Posterior cingulate gyrus (tissue), 11 donors: ENCODE data around the gene AKAP7.
"Not testable (repeated sequence)": the region's sequence is repeated elsewhere in the genome, so short reads cannot be mapped to it uniquely, and the experiment has no call there.

Experiments used
- DNase-seq, 10 donors: peaks; one replicate each; pipeline versions ENCODE4 v3.0.0 to v3.0.0-alpha.2; 2020 to 2021; ENCODE audit warnings: mixed read lengths in 3 of 10
- intact Hi-C: fragments of 100-400 bp; cut with DNase I; formaldehyde crosslinking; loops from one replicate; pipeline ENCODE4 v1.15.1; 2023

Gene AKAP7

DNA sequence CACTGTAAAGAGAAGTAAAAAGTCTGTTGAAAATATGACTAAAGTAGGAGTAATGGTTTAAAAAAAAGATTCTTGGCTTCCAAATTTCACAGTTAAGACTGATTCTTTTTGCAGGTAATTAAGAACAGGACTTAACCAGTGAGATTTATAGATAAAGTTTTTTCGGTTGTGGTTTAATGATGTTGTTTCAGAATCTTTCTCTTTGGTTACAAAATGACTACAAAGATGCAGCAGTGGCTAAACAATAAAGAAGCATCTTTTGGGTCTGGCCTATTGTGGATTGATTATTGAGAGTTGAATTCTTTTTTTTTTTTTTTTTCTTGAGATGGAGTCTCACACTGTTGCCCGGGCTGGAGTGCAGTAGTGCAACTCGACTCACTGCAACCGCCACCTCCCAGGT lies 109.7 kb downstream of the AKAP7 start:
- no peak for DNase-seq
- intact Hi-C loops = no loop called here

GRCh38 chr6:131250122-131250521 lies 114.9 kb downstream of the AKAP7 start:
- peak; percentile 31 to 94 (median 68) for DNase-seq
- intact Hi-C loops = no loop called here

DNA sequence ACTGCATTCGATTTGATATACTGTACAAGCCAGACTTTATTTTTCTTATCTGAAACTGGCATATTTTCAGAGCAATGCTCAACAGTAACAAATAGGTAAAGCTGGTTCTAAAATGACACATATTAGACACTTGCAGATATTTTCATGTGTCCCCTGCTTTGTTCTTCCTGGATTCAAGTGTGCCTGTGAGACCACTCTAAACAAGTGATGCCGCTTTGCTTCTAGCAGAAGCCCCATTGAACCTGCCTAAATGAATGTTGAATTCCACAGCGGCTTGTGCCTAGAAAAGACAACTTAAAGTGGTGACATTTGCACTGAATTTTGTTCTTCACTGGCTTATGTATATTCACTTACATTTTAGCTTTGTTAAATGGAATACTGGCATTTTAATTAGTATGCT lies 115.7 kb downstream of the AKAP7 start:
- intact Hi-C loops = no loop called here
- DNase-seq = no peak

DNA sequence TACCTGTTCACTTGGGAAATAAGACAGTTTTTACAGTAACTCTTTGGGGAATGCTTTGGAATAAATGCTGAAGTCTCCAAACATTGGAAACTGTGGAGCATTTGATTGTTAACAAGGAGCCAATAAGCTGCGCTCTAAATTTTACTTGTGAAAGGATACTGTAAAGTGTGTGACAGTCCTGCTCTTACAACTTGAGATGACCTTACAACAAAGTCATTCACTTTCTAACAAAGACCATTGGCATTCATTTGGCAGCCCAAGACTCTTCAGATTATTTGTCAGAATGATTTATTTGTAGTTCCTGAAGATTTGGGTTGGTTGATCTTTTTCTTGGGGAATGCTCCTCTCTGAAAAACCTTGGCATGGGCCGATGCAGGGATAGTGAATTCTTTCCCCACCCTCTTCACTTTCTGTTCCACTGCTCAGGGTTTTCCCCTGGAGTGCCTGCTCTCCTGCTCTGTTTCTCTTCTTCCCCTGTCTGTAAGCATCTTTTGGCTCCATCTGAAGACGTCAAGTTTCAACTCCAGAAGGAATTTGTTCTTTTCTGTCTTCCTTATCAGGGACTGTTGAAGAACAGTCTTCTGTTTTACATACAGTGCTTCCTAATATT lies 116.4 kb downstream of the AKAP7 start:
- intact Hi-C loops = no loop called here
- no peak for DNase-seq

DNA sequence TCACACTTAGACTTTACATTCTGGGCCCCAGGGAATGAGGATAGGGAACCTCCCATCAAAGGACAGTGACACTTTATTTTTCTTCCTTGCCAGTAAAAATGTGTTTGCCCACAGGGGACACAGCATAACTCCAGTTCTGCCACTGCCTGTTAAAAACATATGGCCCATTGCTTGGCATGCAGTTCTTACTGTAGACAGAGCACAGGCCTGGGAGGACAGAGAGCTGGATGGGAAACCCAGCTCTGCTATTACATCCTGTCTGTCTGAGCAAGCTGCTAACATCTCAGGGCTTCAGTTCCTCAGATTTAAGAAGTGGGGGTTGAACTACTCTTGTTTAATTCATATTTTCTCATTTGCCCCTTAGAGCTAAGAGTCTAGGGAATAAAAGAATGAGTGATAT lies 120.2 kb downstream of the AKAP7 start:
- intact Hi-C loops = no loop called here
- DNase-seq = no peak

DNA sequence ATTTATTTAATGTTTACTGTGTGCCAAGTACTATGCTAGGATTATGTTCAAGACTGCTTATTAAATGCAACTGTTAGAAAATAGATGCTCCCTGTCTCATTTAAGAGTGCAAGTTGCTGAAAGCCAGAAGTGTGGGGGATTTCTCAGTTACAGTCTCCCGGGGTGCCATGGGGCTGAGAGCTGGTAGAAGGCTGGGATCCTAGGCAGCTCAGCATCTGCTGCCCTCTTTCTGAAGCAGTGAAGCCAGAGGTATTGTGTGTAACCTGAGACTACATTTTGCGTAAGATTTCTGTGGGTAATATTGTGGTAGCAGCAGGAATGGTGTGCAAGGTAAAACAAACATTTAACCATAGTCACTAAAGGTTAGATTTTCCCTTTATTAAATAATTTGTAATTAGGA lies 120.6 kb downstream of the AKAP7 start:
- intact Hi-C loops = no loop called here
- peak in 1 of 10 donors; percentile 80 for DNase-seq

DNA sequence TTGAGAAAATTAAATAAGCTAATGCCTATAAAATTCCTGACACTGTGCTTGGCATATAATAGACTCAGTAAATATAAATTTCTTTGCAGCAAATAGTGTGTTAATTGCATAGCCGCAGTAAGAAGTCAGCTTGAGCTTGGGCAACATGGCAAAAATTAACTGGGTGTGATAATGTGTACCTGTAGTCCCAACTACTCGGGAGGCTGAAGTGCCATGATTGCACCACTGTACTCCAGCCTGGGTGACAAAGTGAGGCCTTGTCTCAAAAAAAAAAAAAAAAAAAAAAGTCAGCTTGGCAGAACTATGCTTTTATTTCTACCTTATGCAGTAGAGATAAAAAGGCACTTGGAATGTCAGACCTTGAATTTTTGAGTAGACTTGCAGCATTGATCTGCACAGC lies 121.8 kb downstream of the AKAP7 start:
- DNase-seq = no peak
- intact Hi-C loops = no loop called here

- DNase-seq = no peak
- intact Hi-C loops = no loop called here
Observed at GRCh38 chr6:131258010-131258652, 122.9 kb downstream of the AKAP7 start.

- no peak for DNase-seq
- intact Hi-C loops = no loop called here
Observed at GRCh38 chr6:131258816-131259476, 123.7 kb downstream of the AKAP7 start.

DNA sequence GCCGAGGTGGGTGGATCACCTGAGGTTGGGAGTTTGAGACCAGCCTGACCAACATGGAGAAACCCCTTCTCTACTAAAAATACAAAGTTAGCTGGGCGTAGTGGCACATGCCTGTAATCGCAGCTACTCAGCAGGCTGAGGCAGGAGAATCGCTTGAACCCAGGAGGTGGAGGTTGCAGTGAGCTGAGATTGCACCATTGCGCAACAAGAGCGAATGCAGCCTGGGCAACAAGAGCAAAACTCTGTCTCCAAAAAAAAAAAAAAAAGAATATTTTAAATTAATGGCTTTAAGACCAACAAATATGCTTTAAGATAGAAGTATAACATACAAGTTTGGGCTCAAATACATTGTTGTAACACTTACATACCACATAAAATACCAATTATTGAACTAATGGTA lies 125.7 kb downstream of the AKAP7 start:
- intact Hi-C loops, DNase-seq: not testable (repeated sequence)

DNA sequence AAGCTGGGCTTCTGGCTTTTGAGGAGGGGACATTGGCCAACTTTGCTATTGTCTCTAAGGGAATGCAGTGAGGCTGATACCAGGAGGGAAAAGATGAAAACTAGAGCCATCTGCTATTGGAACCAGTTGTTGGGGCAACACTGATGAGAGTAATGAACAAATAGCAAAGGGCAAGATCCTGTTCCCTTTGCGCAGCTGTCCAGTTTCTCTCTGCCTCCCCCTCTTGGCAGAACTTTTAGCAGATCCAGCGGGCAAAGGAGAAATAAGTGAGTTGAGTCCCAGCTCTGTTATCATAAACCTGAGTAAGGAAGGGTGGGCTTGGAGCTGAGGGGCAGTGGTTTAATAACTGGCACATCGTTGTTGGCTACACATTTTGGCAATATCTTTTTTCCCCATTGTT lies 126.8 kb downstream of the AKAP7 start:
- intact Hi-C loops = no loop called here
- DNase-seq = no peak

DNA sequence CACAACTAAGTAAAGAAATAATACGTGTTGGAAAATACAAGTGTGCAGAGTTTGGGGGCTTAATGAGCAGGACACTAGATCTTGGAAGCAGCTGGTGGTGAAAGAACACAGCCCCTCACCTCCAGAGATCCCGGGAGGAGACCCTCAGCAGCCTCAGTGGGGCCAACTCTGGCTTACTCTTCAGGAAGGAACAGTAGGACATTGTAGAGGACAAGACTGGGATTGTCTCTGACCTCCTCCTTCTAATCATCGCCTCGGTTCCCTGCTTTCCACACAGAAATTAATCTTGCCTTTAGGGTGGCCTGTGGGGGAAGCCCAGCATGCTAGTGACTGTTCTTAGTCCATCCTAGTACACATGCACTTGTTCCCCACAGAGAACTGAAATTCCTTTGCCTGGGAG lies 130.7 kb downstream of the AKAP7 start:
- DNase-seq = no peak
- intact Hi-C loops = no loop called here

DNA sequence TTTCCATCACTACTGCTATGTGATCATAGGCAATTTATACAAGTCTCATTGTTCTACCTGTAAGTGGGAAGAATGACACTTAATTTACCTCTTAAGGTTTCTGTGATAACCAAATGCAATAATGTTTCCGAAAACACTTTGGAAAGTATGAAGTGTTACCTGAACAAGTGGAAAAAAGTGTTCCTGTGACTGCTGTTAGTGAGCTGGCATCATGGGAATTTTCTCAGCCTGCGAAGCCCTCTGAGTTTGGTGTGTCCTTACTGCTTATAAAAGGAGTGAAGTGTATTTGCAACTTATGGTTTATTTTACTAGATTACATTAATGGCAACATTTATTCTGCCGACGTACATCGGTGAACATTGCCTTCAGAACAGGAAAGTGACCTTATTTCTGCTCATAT lies 133.0 kb downstream of the AKAP7 start:
- intact Hi-C loops = no loop called here
- no peak for DNase-seq

DNA sequence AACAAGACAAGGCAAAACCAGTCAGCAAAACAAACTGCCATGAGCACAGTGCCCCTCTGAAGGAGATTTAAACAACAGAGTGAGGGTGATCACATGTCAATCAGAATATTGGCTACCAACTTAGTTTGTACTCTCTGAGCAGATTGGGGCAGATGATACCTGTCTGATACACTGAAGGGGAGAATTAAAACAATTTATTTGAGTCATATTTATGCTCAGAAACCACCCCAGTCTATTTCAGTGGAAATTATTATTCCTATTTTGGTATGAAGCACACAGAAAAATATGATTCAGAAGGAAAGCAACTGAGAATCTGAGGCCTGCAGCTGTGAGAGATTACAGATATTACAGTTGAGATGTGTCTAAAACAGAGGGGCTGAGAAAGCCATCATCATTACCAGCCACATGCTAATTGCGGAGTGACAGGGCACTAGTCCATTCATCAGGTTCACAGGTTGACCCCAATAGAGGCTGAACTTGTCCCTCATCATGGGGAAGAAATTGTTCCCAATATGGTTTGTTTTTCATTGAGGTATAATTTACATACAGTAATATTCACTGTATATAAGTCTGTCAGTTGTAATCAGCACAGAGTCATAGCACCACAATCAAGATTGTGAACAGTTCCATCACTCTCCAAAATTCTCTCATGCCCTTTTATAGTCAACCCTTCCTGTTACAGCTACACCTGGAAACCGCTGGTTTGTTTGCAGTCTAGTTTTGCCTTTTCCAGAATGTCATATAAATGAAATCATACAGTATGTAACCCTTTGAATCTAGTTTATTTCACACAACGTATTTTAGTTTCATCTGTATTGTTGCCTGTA lies 134.5 kb downstream of the AKAP7 start:
- DNase-seq = no peak
- intact Hi-C loops = no loop called here

DNA sequence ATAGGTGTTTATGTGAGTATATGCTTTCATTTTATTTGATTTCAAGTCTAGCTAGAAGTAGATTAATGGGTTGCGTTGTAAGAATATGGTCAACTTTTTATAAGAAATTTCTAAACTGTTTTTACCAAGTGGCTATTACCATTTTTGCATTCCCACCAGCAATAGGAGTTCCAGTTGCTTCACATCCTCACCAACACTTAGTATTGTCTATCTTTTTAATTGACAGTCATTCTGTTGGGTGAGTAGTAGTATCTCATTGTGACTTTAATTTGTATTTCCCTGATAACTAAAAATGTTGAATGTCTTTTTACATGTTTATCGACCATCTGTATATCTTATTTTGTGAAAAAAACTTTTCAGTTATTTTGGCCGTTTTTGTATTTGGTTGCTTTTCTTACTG lies 135.3 kb downstream of the AKAP7 start:
- DNase-seq = no peak
- intact Hi-C loops = no loop called here

DNA sequence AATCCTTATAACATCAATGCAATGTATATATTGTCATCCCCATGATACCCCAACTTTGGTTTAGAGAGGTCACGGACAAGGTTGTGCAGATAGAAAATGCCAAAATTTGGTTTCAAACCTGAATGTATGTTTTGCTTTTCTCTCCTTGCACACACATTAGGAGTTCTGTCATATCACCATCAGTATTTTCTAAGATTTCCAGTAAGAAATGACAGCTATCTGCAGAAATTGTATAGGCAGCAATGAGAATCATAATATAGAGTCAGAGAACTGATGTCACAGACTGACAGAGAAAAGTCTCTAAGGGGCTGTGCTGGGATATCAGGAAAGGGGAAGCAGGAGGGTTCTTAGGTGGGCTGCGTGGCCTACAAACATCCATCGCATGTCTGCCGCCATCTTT lies 140.0 kb downstream of the AKAP7 start:
- intact Hi-C loops = no loop called here
- DNase-seq = no peak

DNA sequence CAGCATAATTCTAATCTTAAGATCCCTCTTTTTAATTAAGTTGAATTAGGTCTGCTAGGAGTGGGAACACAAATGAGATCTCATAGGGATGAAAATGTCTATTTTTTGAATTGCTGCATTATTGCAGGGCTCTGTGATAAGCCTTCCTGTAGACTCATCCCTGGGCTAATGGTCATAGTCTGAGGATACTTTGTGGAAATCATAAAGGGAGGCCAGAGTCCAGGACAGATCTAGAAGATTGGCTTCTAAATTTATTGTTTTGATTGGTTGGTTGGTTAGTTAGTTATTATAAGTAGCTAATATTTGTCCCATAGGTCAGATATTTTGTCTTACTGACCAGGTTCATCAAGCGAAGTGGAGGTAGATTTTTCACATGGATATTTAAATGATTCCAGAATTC lies 142.3 kb downstream of the AKAP7 start:
- intact Hi-C loops = no loop called here
- no peak for DNase-seq

- DNase-seq = peak in 9 of 10 donors; percentile 36 to 91 (median 51)
Observed at GRCh38 chr6:131281471-131282270, 146.4 kb downstream of the AKAP7 start.

GRCh38 chr6:131282365-131282764 lies 147.1 kb downstream of the AKAP7 start:
- intact Hi-C loops = no loop called here
- no peak for DNase-seq

More at GRCh38 chr6:131281471-131282270, 146.4 kb downstream of the AKAP7 start:
- intact Hi-C loops = no loop called here

DNA sequence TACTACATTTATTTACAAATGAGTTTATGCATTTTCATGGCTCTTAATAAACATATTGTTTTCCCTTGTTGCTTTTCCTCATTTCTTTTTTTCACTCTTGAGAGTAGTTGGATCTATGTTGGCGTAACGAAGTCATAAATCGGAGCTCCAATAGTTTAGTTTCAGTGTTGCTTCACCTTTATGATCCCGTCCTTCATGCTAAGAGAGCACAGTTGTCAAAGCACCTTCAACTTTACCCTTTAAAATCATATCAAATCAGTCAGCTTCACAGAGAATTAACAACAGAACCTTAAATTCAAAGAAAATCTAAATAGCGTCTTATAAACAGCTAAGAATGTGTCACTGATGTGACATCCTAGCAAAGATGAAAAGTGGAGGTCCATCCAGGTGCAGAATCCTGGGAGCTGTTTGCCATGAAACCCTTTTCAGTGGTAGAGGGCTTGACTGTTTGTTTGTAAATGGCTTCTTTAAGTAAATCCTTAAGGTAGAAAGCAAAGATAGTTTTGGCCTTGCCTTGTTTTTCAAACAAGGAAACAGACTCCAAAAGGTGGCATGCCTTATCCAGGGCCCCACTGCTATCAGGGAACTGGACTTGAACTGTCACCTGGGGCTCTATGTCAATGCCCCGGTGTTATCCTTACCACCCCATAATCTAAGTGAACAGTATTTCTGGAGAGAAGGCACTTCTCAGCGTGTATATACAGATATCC lies 148.4 kb downstream of the AKAP7 start:
- DNase-seq = no peak
- intact Hi-C loops = no loop called here
